Bronchial epithelial cell (primary cell): ENCODE results near the gene CCNI. TPM values are rescaled to one million over a fixed set of nuclear protein-coding genes. Genes with fewer than 3 reads are reported as not detected.

Experiments
- DNase-seq: peaks from one replicate; pipeline ENCODE4 v3.0.0-alpha.2; 2010; ENCODE audit warnings: low read depth
- FAIRE-seq: peaks from 2 replicates; lab custom pipeline; 2011; peaks lifted over from hg19 to GRCh38; lab: Jason Lieb, UNC
- H3K27me3 ChIP-seq: 2 replicates; pipeline ENCODE4 v1.5.1; 2011; ENCODE audit warnings: low read length; ENCODE audit not compliant: control insufficient read depth, insufficient read depth
- H3K36me3 ChIP-seq: 2 replicates; pipeline ENCODE4 v1.5.1; 2011; ENCODE audit warnings: low read length; ENCODE audit not compliant: control insufficient read depth, insufficient read depth
- H3K4me3 ChIP-seq: 2 replicates; pipeline ENCODE4 v1.5.1; 2011; ENCODE audit warnings: mild to moderate bottlenecking, low read depth, low read length, control low read depth
- total RNA-seq: library from RNA; depleted of rRNA; stranded (reverse); fragments of >200 nt; gene quantifications from 2 replicates; pipeline ENCODE4 v1.2.1, GENCODE V29; 2014
- TF ChIP-seq, protein P1 (sequence below): IDR thresholded peaks from 2 replicates; pipeline ENCODE4 v1.5.1; 2011; ENCODE audit warnings: mild to moderate bottlenecking, moderate library complexity, low read length, control low read depth, inconsistent platforms; ENCODE audit not compliant: insufficient read depth, severe bottlenecking

The CCNI gene
- total RNA-seq, 1 donor from 2014 or later, result 181 TPM

DNA sequence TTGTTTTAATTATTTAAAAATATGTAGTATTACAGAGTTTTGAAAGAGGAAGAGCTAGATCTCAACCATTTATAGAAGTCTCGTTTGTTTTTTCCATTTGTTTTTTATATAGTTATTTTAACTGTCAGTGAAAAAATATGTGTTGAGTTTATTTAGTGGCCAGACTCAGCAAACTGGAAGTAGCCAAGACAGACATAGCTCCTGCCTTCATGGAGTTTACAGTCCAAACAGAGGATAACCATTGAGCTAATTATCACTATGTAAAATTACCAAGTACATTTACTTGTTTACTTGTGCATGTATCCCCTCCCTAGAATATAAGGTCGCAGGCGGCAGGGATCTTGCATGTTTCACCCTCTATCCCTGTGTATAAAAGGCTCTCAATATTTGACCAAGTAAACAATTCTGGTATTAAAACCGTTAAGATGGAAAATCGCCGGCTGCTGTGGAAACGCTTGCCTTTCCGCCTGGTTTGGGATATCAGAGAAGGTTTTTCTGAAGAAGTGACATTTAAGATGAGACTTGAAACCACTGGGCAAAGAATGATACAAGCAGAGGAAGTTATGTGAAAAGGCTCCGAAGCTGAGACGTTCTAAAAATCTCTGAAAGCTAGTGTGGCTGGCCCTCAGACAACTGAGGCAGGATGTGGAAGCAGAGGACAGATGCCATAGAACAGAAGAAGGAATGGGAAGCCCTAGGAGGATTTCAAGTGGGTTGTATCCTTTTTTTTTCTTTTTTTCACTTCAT is 1.3 kb upstream of the CCNI start:
- Histone ChIP-seq H3K27me3 (no peaks in the 10 kb centered on the region), H3K36me3 (no peaks in the 10 kb centered on the region), H3K4me3 (peak overlapping the region; percentile 74)
- TF ChIP-seq, protein P1, sequence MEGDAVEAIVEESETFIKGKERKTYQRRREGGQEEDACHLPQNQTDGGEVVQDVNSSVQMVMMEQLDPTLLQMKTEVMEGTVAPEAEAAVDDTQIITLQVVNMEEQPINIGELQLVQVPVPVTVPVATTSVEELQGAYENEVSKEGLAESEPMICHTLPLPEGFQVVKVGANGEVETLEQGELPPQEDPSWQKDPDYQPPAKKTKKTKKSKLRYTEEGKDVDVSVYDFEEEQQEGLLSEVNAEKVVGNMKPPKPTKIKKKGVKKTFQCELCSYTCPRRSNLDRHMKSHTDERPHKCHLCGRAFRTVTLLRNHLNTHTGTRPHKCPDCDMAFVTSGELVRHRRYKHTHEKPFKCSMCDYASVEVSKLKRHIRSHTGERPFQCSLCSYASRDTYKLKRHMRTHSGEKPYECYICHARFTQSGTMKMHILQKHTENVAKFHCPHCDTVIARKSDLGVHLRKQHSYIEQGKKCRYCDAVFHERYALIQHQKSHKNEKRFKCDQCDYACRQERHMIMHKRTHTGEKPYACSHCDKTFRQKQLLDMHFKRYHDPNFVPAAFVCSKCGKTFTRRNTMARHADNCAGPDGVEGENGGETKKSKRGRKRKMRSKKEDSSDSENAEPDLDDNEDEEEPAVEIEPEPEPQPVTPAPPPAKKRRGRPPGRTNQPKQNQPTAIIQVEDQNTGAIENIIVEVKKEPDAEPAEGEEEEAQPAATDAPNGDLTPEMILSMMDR, result no peak
- no peak for DNase-seq
- no peak for FAIRE-seq

DNA sequence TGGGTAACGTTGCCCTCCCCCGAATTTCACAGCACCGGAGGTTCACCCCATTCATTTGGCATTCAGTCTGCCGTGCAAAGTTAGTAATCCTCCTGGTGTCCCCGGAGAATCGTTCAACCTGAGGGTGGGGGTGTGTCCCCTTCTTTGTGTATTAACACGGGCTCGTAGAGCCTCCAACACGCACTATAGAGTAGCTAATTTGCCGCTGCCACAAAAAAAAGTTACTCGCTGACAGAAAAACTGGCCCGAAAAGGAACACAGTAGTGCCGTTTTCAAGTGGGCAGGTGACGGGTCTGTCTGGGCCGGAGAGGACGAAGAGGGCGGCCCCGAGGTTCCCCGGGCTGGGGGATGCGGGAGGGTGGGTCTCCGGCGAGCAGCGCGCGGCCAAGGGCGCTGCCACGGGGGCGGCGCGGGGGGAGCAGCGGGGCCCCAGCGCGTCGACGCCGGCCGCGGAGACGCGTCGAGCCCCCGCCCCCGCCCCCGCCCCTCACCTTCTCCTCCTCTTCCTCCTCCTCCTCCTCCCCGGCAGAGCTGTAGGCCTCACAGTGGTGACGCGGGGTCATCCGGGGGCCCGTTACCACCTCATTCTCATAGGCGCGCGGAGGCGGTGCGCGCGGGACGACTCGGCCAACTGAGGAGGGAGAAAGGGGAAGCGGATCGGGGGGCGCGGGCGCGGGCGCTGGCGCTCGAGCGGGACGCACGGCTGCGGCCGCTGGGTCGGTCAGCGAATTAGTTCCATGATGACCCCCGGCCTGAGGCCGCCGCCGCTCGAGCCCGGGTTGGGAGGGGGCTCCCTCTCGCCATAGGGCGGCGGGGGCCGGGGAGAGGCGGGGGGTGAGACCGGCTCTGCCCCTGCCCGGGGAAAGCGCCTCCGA is 571 bp downstream of the CCNI start:
- DNase-seq, result peak; percentile 39
- Histone ChIP-seq H3K4me3 (peak overlapping the region; percentile 74), H3K27me3 (no peaks in the 10 kb centered on the region), H3K36me3 (no peaks in the 10 kb centered on the region)
- TF ChIP-seq, protein P1, result no peak
- no peak for FAIRE-seq

DNA sequence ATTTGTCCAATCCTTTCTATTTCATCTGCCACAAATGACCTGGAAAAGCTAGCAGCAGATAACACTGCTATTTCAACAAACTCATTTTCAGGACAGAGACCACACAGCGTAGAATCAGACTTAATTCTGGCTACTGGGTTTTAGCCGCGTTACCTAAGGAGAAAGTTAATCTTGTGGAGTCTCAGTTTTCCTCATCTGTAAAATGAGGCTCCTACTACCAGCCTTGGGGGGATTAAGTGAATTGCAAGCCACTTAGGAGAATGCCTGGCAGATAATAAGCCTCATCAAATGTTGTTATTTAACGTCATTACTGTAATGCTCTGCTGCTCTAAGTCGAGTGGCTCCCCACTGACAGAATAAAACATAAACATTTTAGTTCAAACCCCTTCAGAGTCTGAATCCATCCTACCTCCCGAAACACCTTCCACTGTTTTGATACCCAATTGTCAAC is 1.4 kb downstream of the CCNI start:
- H3K36me3 ChIP-seq, result no peaks in the 10 kb centered on the region
- DNase-seq (no peak), FAIRE-seq (no peak)
- H3K4me3 ChIP-seq, result peak overlapping the region; percentile 74
- no peaks in the 10 kb centered on the region for H3K27me3 ChIP-seq
- TF ChIP-seq, protein P1, result no peak

DNA sequence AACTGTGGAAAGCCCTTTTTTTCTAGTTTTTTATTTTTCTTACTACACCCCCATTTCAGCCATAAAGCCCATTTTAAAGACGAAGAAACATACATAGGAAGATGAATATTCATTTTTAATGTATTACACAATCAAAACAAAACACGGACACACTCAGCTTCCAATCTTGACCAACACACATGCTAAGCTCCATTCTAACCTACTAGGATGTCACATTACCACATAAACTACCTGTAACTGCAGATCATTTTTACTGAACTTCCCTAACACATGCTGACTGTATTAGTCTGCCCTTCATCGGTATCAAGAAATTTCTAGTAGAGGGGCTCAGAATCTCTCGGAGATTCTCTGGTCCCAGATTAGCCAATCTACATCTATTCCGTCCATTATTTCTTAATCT is 1.8 kb downstream of the CCNI start:
- peak overlapping the region; percentile 74 for H3K4me3 ChIP-seq
- FAIRE-seq (no peak), DNase-seq (peak; percentile 54)
- H3K36me3 ChIP-seq, result no peaks in the 10 kb centered on the region
- H3K27me3 ChIP-seq, result no peaks in the 10 kb centered on the region
- TF ChIP-seq, protein P1, result no peak

DNA sequence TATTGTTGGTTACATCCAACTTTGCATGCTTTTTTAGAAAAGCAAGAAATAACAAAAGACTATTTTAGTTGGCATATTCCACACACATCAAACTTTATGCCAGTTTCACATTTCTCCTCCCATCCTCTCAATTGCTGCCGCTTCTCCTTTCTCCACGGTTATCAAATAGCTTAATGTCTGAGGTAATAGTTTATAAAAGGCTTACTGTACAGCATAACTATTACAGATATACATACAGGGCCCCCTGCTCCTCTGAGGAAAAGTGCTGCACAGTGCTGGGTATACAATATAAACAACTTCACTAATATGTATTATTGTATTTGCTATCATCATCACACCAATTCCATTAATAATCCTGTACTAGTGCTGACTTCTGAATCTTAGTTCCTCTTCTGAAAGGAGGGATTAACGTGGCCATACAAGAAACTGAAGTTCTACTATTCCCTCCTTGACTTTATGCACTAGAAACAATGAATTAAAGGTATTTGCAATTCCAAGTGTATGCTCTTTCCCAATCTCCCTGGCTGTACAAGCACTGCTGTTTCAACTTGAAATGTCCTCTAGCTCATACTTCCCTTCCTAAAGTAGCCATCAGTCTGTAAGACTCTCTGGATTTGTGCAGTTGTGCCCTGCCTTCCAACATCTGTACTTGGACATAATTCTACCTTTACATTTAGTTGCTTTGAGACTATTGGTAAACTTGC is 2.5 kb downstream of the CCNI start:
- peak overlapping the region; percentile 74 for H3K4me3 ChIP-seq
- DNase-seq (peak; percentile 57), FAIRE-seq (no peak)
- H3K27me3 ChIP-seq, result no peaks in the 10 kb centered on the region
- H3K36me3 ChIP-seq, result no peaks in the 10 kb centered on the region
- TF ChIP-seq, protein P1, result no peak
